Esophagus (tissue), 2 donors: Measurements from ENCODE around the gene PEX26. TPM values are rescaled to one million over a fixed set of nuclear protein-coding genes. Genes with fewer than 3 reads are reported as not detected.
"Not testable (repeated sequence)": the region's sequence is repeated elsewhere in the genome, so short reads cannot be mapped to it uniquely, and the experiment has no call there.

Source experiments
- H3K27ac ChIP-seq, 2 donors: one replicate each; pipeline ENCODE4 v1.5.1; 2013; ENCODE audit warnings: low read depth in 2 of 2, mild to moderate bottlenecking in 2 of 2, inconsistent platforms in 1 of 2, low read length in 1 of 2, moderate library complexity in 1 of 2
- H3K27me3 ChIP-seq, 2 donors: one replicate each; pipeline ENCODE4 v1.6.1; 2013; ENCODE audit warnings: low read length in 2 of 2, control low read depth in 1 of 2, mild to moderate bottlenecking in 1 of 2; ENCODE audit not compliant: insufficient read depth in 2 of 2, control insufficient read depth in 1 of 2
- H3K36me3 ChIP-seq, 2 donors: one replicate each; pipeline ENCODE4 v1.6.1; 2013; ENCODE audit warnings: low read length in 1 of 2; ENCODE audit not compliant: control insufficient read depth in 2 of 2, insufficient read depth in 2 of 2
- H3K4me1 ChIP-seq, 2 donors: one replicate each; pipeline ENCODE4 v1.6.1; 2013; ENCODE audit warnings: low read length in 1 of 2; ENCODE audit not compliant: control insufficient read depth in 2 of 2, insufficient read depth in 2 of 2
- H3K4me3 ChIP-seq, 2 donors: one replicate each; pipeline ENCODE4 v1.5.1; 2013; ENCODE audit warnings: low read length in 2 of 2, mild to moderate bottlenecking in 2 of 2, low read depth in 1 of 2, moderate library complexity in 1 of 2
- H3K9me3 ChIP-seq, 2 donors: one replicate each; pipeline ENCODE4 v1.6.1; 2013; ENCODE audit warnings: mild to moderate bottlenecking in 2 of 2, low read depth in 1 of 2, low read length in 1 of 2, moderate library complexity in 1 of 2; ENCODE audit not compliant: control insufficient read depth in 2 of 2, insufficient read depth in 1 of 2
- WGBS, 2 donors: extraction: QIAGEN DNeasy Blood & Tissue Kit; methylation state at CpG; one replicate each; pipeline ENCODE4 v1.1.7; 2013; 5-methylcytosine and 5-hydroxymethylcytosine counted together
- polyA plus RNA-seq, 2 donors: library from polyadenylated mRNA; stranded (reverse); fragments of 200-250 nt; gene quantifications; one replicate each; pipeline ENCODE4 v1.2.3, GENCODE V29; 2013
- donor health status: healthy with polysubstance abuse.
- donor health status: Bipolar disorder and iron deficiency.

The PEX26 gene
- polyA plus RNA-seq, 2 donors, result 13.5 to 15.0 TPM

- WGBS, 2 donors, result 88 to 94% methylated on average over 14 of the region's 14 CpGs
- Histone ChIP-seq H3K4me3 (no peak overlapping the region), H3K4me1 (no peaks in the 10 kb centered on the region), H3K9me3 (no peaks in the 10 kb centered on the region), H3K36me3 (no peaks in the 10 kb centered on the region), H3K27ac (no peak overlapping the region), H3K27me3 (no peaks in the 10 kb centered on the region)
Measured at GRCh38 chr22:18103527-18104269, 25.9 kb downstream of the PEX26 start.

- WGBS, 2 donors, result 92% methylated on average over 4 of the region's 4 CpGs
Measured at GRCh38 chr22:18104566-18104965, 26.8 kb downstream of the PEX26 start.

GRCh38 chr22:18105981-18106380, 28.2 kb downstream of the PEX26 start:
- 82 to 91% methylated on average over 6 of the region's 7 CpGs for WGBS, 2 donors
- H3K27me3 ChIP-seq, H3K36me3 ChIP-seq, H3K4me3 ChIP-seq, H3K4me1 ChIP-seq, H3K9me3 ChIP-seq, H3K27ac ChIP-seq: not testable (repeated sequence)

More at GRCh38 chr22:18104566-18104965, 26.8 kb downstream of the PEX26 start:
- Histone ChIP-seq H3K4me1 (no peaks in the 10 kb centered on the region), H3K27ac (no peak overlapping the region), H3K4me3 (no peak overlapping the region), H3K27me3 (no peaks in the 10 kb centered on the region), H3K9me3 (no peaks in the 10 kb centered on the region), H3K36me3 (no peaks in the 10 kb centered on the region)

GRCh38 chr22:18106550-18107341, 29.0 kb downstream of the PEX26 start:
- not testable (repeated sequence) for H3K4me1 ChIP-seq, H3K27me3 ChIP-seq, H3K27ac ChIP-seq, H3K4me3 ChIP-seq, H3K9me3 ChIP-seq, H3K36me3 ChIP-seq
- WGBS, 2 donors, result 65 to 85% methylated on average over 4 of the region's 4 CpGs

GRCh38 chr22:18108187-18108586, 30.4 kb downstream of the PEX26 start:
- H3K4me1 ChIP-seq, result peaks cover 0 to 3% of the 10 kb centered on the region in 2 donors
- WGBS, 2 donors, result 87 to 92% methylated on average over 3 of the region's 3 CpGs
- H3K4me3 ChIP-seq, result no peak overlapping the region
- no peaks in the 10 kb centered on the region for H3K27me3 ChIP-seq
- no peaks in the 10 kb centered on the region for H3K36me3 ChIP-seq
- H3K27ac ChIP-seq, result no peak overlapping the region
- no peaks in the 10 kb centered on the region for H3K9me3 ChIP-seq

- no peaks in the 10 kb centered on the region for H3K36me3 ChIP-seq
- no peaks in the 10 kb centered on the region for H3K27me3 ChIP-seq
- no peaks in the 10 kb centered on the region for H3K9me3 ChIP-seq
- 49 to 50% methylated on average over 14 of the region's 14 CpGs for WGBS, 2 donors
- H3K27ac ChIP-seq, result no peak overlapping the region
- H3K4me3 ChIP-seq, result no peak overlapping the region
- H3K4me1 ChIP-seq, result peaks cover 0 to 3% of the 10 kb centered on the region in 2 donors
Measured at GRCh38 chr22:18109410-18110193, 31.8 kb downstream of the PEX26 start.

GRCh38 chr22:18110194-18110953, 32.6 kb downstream of the PEX26 start, which contains the start of gene TUBA8:
Gene TUBA8, plus strand, starts transcription at chr22:18110809. Its CDS starts 57 bp downstream, at chr22:18110866.
- 1% methylated on average over 59 to 72 of the region's 72 CpGs for WGBS, 2 donors
- Histone ChIP-seq H3K27me3 (no peaks in the 10 kb centered on the region), H3K4me3 (peak within 1 kb of the TSS; percentile 33 to 48), H3K4me1 (peaks cover 0 to 3% of the 10 kb centered on the region in 2 donors), H3K27ac (no peak within 1 kb of the TSS), H3K9me3 (no peaks in the 10 kb centered on the region), H3K36me3 (no peaks in the 10 kb centered on the region)

- Histone ChIP-seq H3K4me3 (peak overlapping the region; percentile 33 to 48), H3K9me3 (no peaks in the 10 kb centered on the region), H3K27ac (no peak overlapping the region)
Measured at GRCh38 chr22:18110954-18111758, 33.4 kb downstream of the PEX26 start.

More at GRCh38 chr22:18110954-18111758, 33.4 kb downstream of the PEX26 start:
- no peaks in the 10 kb centered on the region for H3K36me3 ChIP-seq
- H3K27me3 ChIP-seq, result no peaks in the 10 kb centered on the region
- WGBS, 2 donors, result 23 to 31% methylated on average over 38 to 39 of the region's 39 CpGs
- peaks cover 0 to 3% of the 10 kb centered on the region in 2 donors for H3K4me1 ChIP-seq
